Lower lobe of right lung (tissue), 2 donors: ENCODE results near the gene DAB2IP. TPM values are rescaled to one million over a fixed set of nuclear protein-coding genes. Genes with fewer than 3 reads are reported as not detected.

Experiments used
- ATAC-seq, 2 donors: fragments of 200-7000 bp; cut with Tn5 transposase; one replicate each; pipeline ENCODE4 v1.9.1; 2020 to 2022; ENCODE audit warnings: mild to moderate bottlenecking in 2 of 2, moderate library complexity in 2 of 2
- DNase-seq: peaks from one replicate; pipeline ENCODE4 v3.0.0-alpha.2; 2020
- H3K27ac ChIP-seq: fragments of 200-600 bp; one replicate; pipeline ENCODE4 v1.8.0; 2022
- H3K27me3 ChIP-seq: fragments of 200-600 bp; one replicate; pipeline ENCODE4 v1.8.0; 2022; ENCODE audit warnings: low read depth
- H3K36me3 ChIP-seq: fragments of 200-600 bp; one replicate; pipeline ENCODE4 v1.8.0; 2022; ENCODE audit warnings: mild to moderate bottlenecking
- H3K4me1 ChIP-seq: fragments of 200-600 bp; one replicate; pipeline ENCODE4 v1.8.0; 2022
- H3K4me3 ChIP-seq: fragments of 200-600 bp; one replicate; pipeline ENCODE4 v1.8.0; 2022; ENCODE audit warnings: mild to moderate bottlenecking
- H3K9me3 ChIP-seq: fragments of 200-600 bp; one replicate; pipeline ENCODE4 v1.8.0; 2022
- intact Hi-C: fragments of 100-400 bp; cut with DNase I; formaldehyde crosslinking; loops from one replicate; pipeline ENCODE4 v1.11.0; 2022
- total RNA-seq: library from RNA; stranded (reverse); fragmentation: NEBNext Ultra II Directional; extraction: Animal tissue kit (Norgen Biotek cat#: 25700); gene quantifications from one replicate; pipeline ENCODE4 v1.2.1, GENCODE V29; 2021
- TF ChIP-seq, protein P1 (sequence below): fragments of 200-600 bp; IDR thresholded peaks from one replicate; pipeline ENCODE4 v1.8.0; 2022; ENCODE audit warnings: antibody characterized with exemption, mild to moderate bottlenecking
- donor health status: DM: no; HTN: yes; CAD: no; lungs with severe emphysema.

Gene DAB2IP
- total RNA-seq, 1 donor from 2014 or later = 54.1 TPM

DNA sequence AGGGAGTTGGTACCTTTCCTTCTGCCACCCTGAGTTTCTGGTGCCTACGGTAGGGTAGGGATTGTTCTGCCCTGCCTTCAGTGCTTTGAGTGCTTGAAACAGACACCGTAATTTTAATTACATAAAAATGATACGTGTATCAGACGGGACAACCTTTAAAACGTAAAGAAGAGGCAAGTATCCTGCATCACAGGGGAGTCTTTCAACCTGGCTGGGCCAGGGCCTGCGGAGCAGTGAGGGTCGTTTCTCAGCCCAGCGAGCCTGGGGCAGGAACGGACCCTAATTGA lies 483 bp upstream of the DAB2IP start:
- Histone ChIP-seq H3K9me3 (no peaks in the 10 kb centered on the region), H3K27me3 (peaks cover 16% of the 10 kb centered on the region), H3K27ac (no peak overlapping the region), H3K36me3 (no peaks in the 10 kb centered on the region), H3K4me1 (peaks cover 48% of the 10 kb centered on the region), H3K4me3 (peak overlapping the region; percentile 63)
- TF ChIP-seq, protein P1, sequence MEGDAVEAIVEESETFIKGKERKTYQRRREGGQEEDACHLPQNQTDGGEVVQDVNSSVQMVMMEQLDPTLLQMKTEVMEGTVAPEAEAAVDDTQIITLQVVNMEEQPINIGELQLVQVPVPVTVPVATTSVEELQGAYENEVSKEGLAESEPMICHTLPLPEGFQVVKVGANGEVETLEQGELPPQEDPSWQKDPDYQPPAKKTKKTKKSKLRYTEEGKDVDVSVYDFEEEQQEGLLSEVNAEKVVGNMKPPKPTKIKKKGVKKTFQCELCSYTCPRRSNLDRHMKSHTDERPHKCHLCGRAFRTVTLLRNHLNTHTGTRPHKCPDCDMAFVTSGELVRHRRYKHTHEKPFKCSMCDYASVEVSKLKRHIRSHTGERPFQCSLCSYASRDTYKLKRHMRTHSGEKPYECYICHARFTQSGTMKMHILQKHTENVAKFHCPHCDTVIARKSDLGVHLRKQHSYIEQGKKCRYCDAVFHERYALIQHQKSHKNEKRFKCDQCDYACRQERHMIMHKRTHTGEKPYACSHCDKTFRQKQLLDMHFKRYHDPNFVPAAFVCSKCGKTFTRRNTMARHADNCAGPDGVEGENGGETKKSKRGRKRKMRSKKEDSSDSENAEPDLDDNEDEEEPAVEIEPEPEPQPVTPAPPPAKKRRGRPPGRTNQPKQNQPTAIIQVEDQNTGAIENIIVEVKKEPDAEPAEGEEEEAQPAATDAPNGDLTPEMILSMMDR = no peak
- DNase-seq = no peak
- no peak for ATAC-seq
- intact Hi-C loops = no loop called here

DNA sequence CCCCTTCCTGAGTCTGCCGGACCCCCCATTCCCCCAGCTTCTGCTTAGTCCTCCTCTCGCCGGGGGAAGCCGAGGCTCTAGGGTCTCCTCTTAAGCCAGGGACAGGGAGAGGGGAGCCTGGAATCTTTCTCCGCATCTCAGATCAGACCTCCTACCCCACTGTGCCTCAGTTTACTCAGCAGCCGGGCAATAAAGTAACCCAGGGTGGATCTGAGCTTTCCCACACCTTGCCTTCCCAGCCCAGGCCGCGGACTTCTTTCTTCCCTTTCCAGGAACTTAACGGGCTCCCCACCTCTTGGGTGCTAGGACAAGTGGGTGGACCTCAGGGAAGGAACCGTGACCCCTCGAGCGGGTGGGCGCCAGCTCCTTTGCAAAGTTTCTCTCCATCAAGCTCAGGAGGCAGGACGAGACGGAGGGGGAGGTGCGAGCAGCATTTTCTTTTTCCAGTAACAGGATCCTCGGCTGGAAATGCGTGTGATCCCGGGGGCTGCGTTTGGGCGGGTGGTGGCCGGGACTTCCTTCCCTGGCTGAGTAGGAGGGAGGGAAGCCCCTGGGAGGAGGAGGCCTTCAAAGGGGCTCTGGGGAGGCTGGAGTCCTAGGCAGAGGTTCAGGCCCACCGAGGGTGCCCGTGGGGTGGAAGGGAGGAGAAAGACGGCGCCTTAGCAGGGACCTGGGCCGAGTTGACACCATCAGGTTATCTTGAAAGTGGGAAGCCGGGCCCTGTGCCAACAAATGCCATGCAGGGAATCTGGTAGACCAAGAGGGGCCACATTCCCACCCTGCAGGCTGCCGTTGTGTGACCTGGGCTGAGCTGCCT lies 795 bp downstream of the DAB2IP start:
- TF ChIP-seq, protein P1 = no peak
- H3K4me3 ChIP-seq = peak overlapping the region; percentile 63
- DNase-seq (peak; percentile 66), ATAC-seq (no peak)
- no peaks in the 10 kb centered on the region for H3K9me3 ChIP-seq
- H3K27me3 ChIP-seq = peaks cover 16% of the 10 kb centered on the region
- peak overlapping the region; percentile 68 for H3K27ac ChIP-seq
- intact Hi-C loops = no loop called here
- H3K36me3 ChIP-seq = no peaks in the 10 kb centered on the region
- peaks cover 55% of the 10 kb centered on the region for H3K4me1 ChIP-seq

DNA sequence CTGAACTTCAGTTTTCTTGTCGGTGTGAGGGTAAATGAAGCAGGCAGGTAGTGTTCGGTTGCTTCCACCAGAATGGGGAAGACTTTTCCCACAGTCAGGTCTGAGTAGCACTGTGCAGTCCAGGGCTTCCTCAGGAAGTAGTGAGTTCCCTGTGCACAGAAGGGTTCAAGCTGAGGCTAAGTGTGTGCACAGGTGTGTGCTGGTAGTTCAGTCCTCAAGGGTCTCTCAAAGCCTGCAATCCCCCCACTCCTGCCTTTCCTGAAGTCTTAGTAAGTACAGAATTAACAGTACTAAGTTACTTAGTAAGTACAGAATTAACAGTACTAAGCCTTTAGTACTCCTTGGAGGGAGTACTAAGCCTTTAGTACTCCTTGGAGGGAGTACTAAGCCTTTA lies 1.4 kb downstream of the DAB2IP start:
- peaks cover 61% of the 10 kb centered on the region for H3K4me1 ChIP-seq
- H3K4me3 ChIP-seq = peak overlapping the region; percentile 63
- peaks cover 16% of the 10 kb centered on the region for H3K27me3 ChIP-seq
- intact Hi-C loops = no loop called here
- TF ChIP-seq, protein P1 = no peak
- no peak for DNase-seq
- peak overlapping the region; percentile 68 for H3K27ac ChIP-seq
- no peaks in the 10 kb centered on the region for H3K9me3 ChIP-seq
- H3K36me3 ChIP-seq = no peaks in the 10 kb centered on the region
- no peak for ATAC-seq

DNA sequence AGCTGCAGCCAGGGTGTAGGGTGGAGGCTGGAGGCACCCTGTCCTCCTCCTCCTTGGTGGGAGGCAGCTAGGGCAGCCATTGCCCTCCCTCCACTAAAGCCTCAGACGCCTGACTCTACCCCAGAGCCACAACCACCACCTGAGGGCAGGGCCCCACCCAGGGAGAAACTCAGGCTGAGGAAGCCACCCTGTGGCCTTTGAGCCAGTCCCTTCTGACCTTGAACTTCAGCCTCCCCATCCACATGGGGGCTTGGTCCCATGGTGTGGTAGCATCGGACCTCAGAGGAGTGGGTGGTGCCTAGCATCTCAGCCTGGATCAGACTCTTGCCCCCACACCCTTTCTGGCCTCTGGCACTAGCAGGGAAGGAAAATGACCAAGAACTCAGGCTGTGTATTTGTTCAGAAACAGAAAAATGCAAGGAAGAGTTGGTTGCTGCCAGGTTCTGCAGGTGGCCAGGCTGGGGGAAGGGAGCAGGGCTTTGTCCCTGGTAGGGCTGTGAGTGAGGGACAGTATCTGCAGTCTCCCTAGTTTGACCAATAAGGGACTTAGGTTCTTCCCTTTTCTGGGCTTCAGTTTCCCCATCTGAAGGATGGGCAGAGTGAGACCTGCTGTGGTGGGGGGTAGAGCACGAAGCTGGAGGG lies 3.2 kb downstream of the DAB2IP start:
- Histone ChIP-seq H3K27me3 (peaks cover 16% of the 10 kb centered on the region), H3K4me1 (peaks cover 71% of the 10 kb centered on the region), H3K36me3 (no peaks in the 10 kb centered on the region), H3K4me3 (no peak overlapping the region), H3K27ac (no peak overlapping the region), H3K9me3 (no peaks in the 10 kb centered on the region)
- DNase-seq (no peak), ATAC-seq (no peak)
- TF ChIP-seq, protein P1 = no peak
- intact Hi-C loops = no loop called here

DNA sequence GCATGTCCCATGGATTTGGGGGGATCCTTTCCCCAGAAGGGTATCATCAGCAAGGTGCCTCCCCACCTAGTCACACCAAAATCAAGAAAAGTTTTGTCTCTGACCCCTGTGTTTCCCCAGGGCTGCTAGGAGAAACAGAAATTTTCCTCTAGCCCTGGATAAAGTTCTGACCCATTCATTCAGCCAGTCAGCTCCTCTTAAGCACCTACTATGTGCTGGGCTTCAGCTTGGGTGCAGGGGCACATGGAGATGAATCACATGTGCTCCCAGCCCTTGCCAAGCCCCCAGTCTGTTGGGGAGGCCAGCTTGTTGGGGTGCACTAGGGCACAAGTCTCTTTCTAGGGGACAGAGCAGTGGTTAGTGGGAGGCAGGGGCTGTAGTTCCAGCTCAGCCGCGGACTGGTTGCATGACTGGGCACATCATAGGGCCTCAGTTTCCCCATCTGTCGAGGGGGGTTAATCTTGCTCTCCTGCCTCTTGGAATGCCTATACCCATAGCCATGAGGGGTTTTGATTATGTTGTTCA lies 3.9 kb downstream of the DAB2IP start:
- DNase-seq (no peak), ATAC-seq (no peak)
- no peak overlapping the region for H3K27ac ChIP-seq
- H3K27me3 ChIP-seq = peaks cover 14% of the 10 kb centered on the region
- TF ChIP-seq, protein P1 = no peak
- no peaks in the 10 kb centered on the region for H3K36me3 ChIP-seq
- intact Hi-C loops = no loop called here
- no peaks in the 10 kb centered on the region for H3K9me3 ChIP-seq
- no peak overlapping the region for H3K4me3 ChIP-seq
- H3K4me1 ChIP-seq = peaks cover 66% of the 10 kb centered on the region
